PC-3 (cell line): ENCODE data around the gene MYO16. TPM values are rescaled to one million over a fixed set of nuclear protein-coding genes. Genes with fewer than 3 reads are reported as not detected.

Experiments
- ATAC-seq: fragments of 200-7000 bp; cut with Tn5 transposase; 2 replicates; pipeline ENCODE4 v1.9.1; 2020; ENCODE audit warnings: mild to moderate bottlenecking, moderate library complexity
- BruUV-seq: library from RNA; stranded (reverse); fragments of 400-500 nt; replicated peaks from 2 replicates; lab custom pipeline; 2021; lab: Mats Ljungman, UMichigan
- CTCF ChIA-PET: fragments of 300-600 bp; sonication (Branson Sonifier 250); formaldehyde crosslinking; loops from one replicate; lab custom pipeline; 2022; ENCODE audit warnings: antibody characterized with exemption; lab: Charles Lee
- POLR2A ChIA-PET: fragments of 300-600 bp; sonication (Branson Sonifier 250); formaldehyde crosslinking; loops from one replicate; lab custom pipeline; 2022; ENCODE audit warnings: antibody characterized with exemption; ENCODE audit not compliant: unreplicated experiment; lab: Charles Lee
- DNase-seq: peaks from one replicate; pipeline ENCODE4 v3.0.0-alpha.2; 2015
- H2AFZ ChIP-seq: fragments of 300-600 bp; sonication (generic); 2 replicates; pipeline ENCODE4 v1.6.0; 2016; ENCODE audit warnings: antibody characterized with exemption, low read length
- H3F3A ChIP-seq: fragments of 300-600 bp; sonication (generic); one replicate; pipeline ENCODE4 v1.6.0; 2017; ENCODE audit warnings: antibody characterized with exemption, low read length, control low read depth, mild to moderate bottlenecking; ENCODE audit not compliant: unreplicated experiment
- H3K27ac ChIP-seq: fragments of 300-600 bp; sonication (generic); 2 replicates; pipeline ENCODE4 v1.5.1; 2016; ENCODE audit warnings: mild to moderate bottlenecking, low read length
- H3K27me3 ChIP-seq: fragments of 300-600 bp; sonication (generic); 2 replicates; pipeline ENCODE4 v1.6.1; 2016; ENCODE audit warnings: low read length, mixed read lengths
- H3K36me3 ChIP-seq: fragments of 300-600 bp; sonication (generic); 2 replicates; pipeline ENCODE4 v1.6.1; 2016; ENCODE audit warnings: low read depth, mixed run types, low read length, mixed read lengths
- H3K4me1 ChIP-seq: fragments of 300-600 bp; sonication (generic); 2 replicates; pipeline ENCODE4 v1.5.1; 2016; ENCODE audit warnings: low read length; ENCODE audit not compliant: insufficient read depth
- H3K4me2 ChIP-seq: fragments of 300-600 bp; sonication (generic); 2 replicates; pipeline ENCODE4 v1.6.0; 2016; ENCODE audit warnings: low read length
- H3K4me3 ChIP-seq: fragments of 300-600 bp; sonication (generic); 2 replicates; pipeline ENCODE4 v1.5.1; 2016; ENCODE audit warnings: mild to moderate bottlenecking, low read length, mixed read lengths
- H3K79me2 ChIP-seq: fragments of 300-600 bp; sonication (generic); 2 replicates; pipeline ENCODE4 v1.6.1; 2017; ENCODE audit warnings: low read length, mixed read lengths
- H3K9ac ChIP-seq: fragments of 300-600 bp; sonication (generic); 2 replicates; pipeline ENCODE4 v1.6.0; 2016; ENCODE audit warnings: mild to moderate bottlenecking, low read length
- H3K9me2 ChIP-seq: fragments of 300-600 bp; sonication (generic); replicated peaks from 2 replicates; pipeline ENCODE4 v1.6.1; 2016; ENCODE audit warnings: mixed run types, low read length, mixed read lengths
- H3K9me3 ChIP-seq: fragments of 300-600 bp; sonication (generic); 2 replicates; pipeline ENCODE4 v1.6.1; 2016; ENCODE audit warnings: low read length, mixed read lengths
- H4K20me1 ChIP-seq: fragments of 300-600 bp; sonication (generic); 2 replicates; pipeline ENCODE4 v1.6.1; 2016; ENCODE audit warnings: low read length, mixed read lengths
- CTCF ChIP-seq: fragments of 300-600 bp; sonication (generic); conservative IDR thresholded peaks from 2 replicates; pipeline ENCODE4 v1.5.1; 2017; ENCODE audit warnings: antibody characterized with exemption, low read depth, mild to moderate bottlenecking, low read length
- EZH2 ChIP-seq: fragments of 300-600 bp; sonication (generic); IDR thresholded peaks from one replicate; pipeline ENCODE4 v1.6.1; 2017; ENCODE audit warnings: antibody characterized with exemption, mild to moderate bottlenecking, low read length; ENCODE audit not compliant: unreplicated experiment
- EZH2phosphoT487 ChIP-seq: fragments of 300-600 bp; sonication (generic); IDR thresholded peaks from 2 replicates; pipeline ENCODE4 v1.6.1; 2018; ENCODE audit warnings: mild to moderate bottlenecking, antibody characterized with exemption, low read length, borderline replicate concordance
- intact Hi-C: fragments of 100-400 bp; cut with micrococcal nuclease; formaldehyde crosslinking; loops from 2 replicates; pipeline ENCODE4 v1.9.0; 2023
- total RNA-seq: library from RNA; depleted of rRNA; stranded (reverse); fragments of >200 nt; gene quantifications from 2 replicates; pipeline ENCODE4 v1.2.3, GENCODE V29; 2014

Gene MYO16
- total RNA-seq, 1 experiment from 2014 or later: not detected

GRCh38 chr13:108624108-108624507, 5.3 kb upstream of the MYO16 start:
- H3K4me3 ChIP-seq: no peak overlapping the region
- H2AFZ ChIP-seq: no peak overlapping the region
- ChIA-PET POLR2A (no interaction called here), CTCF (no interaction called here)
- no peak overlapping the region for H3K4me2 ChIP-seq
- no peaks in the 10 kb centered on the region for H4K20me1 ChIP-seq
- H3K9me2 ChIP-seq: no peaks in the 10 kb centered on the region
- TF ChIP-seq EZH2 (no peak), CTCF (no peak), EZH2phosphoT487 (no peak)
- H3K9ac ChIP-seq: no peak overlapping the region
- H3K36me3 ChIP-seq: no peaks in the 10 kb centered on the region
- peaks cover 21% of the 10 kb centered on the region for H3K27me3 ChIP-seq
- H3F3A ChIP-seq: no peaks in the 10 kb centered on the region
- H3K79me2 ChIP-seq: no peaks in the 10 kb centered on the region
- BruUV-seq: no TSS peak
- no peak overlapping the region for H3K27ac ChIP-seq
- ATAC-seq: no peak
- intact Hi-C loops: no loop called here
- DNase-seq: no peak
- H3K9me3 ChIP-seq: no peaks in the 10 kb centered on the region
- no peaks in the 10 kb centered on the region for H3K4me1 ChIP-seq

- ATAC-seq (no peak), DNase-seq (no peak)
- ChIA-PET POLR2A (no interaction called here), CTCF (no interaction called here)
- intact Hi-C loops: no loop called here
- H3K4me2 ChIP-seq: no peak overlapping the region
- no peaks in the 10 kb centered on the region for H3F3A ChIP-seq
- peaks cover 27% of the 10 kb centered on the region for H3K27me3 ChIP-seq
- BruUV-seq: no TSS peak
- no peak overlapping the region for H3K9ac ChIP-seq
- no peak overlapping the region for H3K27ac ChIP-seq
- no peak overlapping the region for H2AFZ ChIP-seq
- H3K4me1 ChIP-seq: no peaks in the 10 kb centered on the region
- H3K9me3 ChIP-seq: no peaks in the 10 kb centered on the region
- TF ChIP-seq EZH2phosphoT487: no peak
- TF ChIP-seq EZH2: no peak
- no peak for TF ChIP-seq CTCF
- no peaks in the 10 kb centered on the region for H4K20me1 ChIP-seq
- no peaks in the 10 kb centered on the region for H3K36me3 ChIP-seq
- no peaks in the 10 kb centered on the region for H3K9me2 ChIP-seq
- H3K4me3 ChIP-seq: no peak overlapping the region
- H3K79me2 ChIP-seq: no peaks in the 10 kb centered on the region
Observed at GRCh38 chr13:108624979-108625378, 4.4 kb upstream of the MYO16 start.

GRCh38 chr13:108629988-108630387, 577 bp downstream of the MYO16 start:
- Histone ChIP-seq H3K27me3 (peaks cover 32% of the 10 kb centered on the region), H2AFZ (no peak overlapping the region), H3K79me2 (no peaks in the 10 kb centered on the region), H3K9me3 (no peaks in the 10 kb centered on the region), H3K27ac (no peak overlapping the region), H3K4me2 (no peak overlapping the region), H3K4me3 (no peak overlapping the region), H3K4me1 (no peaks in the 10 kb centered on the region), H3F3A (no peaks in the 10 kb centered on the region), H3K9ac (no peak overlapping the region), H3K36me3 (no peaks in the 10 kb centered on the region), H3K9me2 (no peaks in the 10 kb centered on the region), H4K20me1 (no peaks in the 10 kb centered on the region)
- no peak for ATAC-seq
- no TSS peak for BruUV-seq
- intact Hi-C loops: no loop called here
- DNase-seq: no peak
- CTCF ChIA-PET: no interaction called here
- TF ChIP-seq CTCF (no peak), EZH2 (no peak), EZH2phosphoT487 (no peak)
- POLR2A ChIA-PET: interaction anchor here (0.6 kb wide), 1 partner anchor 51 kb away, joined by 3 read pairs; no protein-coding TSS in a partner anchor
